Keratinocyte (primary cell): ENCODE data around the gene ECEL1. TPM values are rescaled to one million over a fixed set of nuclear protein-coding genes. Genes with fewer than 3 reads are reported as not detected.

Experiments used
- DNase-seq: peaks from one replicate; pipeline ENCODE4 v3.0.0-alpha.2; 2011; ENCODE audit warnings: low read depth, missing footprints, low spot score
- FAIRE-seq: peaks from 2 replicates; lab custom pipeline; 2011; peaks lifted over from hg19 to GRCh38; lab: Jason Lieb, UNC
- H2AFZ ChIP-seq: 2 replicates; pipeline ENCODE4 v1.6.0; 2012; ENCODE audit warnings: low read length, control low read depth, inconsistent platforms; ENCODE audit not compliant: control insufficient read depth
- H3K27ac ChIP-seq: 2 replicates; pipeline ENCODE4 v1.5.1; 2011; ENCODE audit warnings: low read length; ENCODE audit not compliant: control insufficient read depth, insufficient read depth
- H3K27me3 ChIP-seq: 3 replicates; pipeline ENCODE4 v1.6.0; 2011; ENCODE audit warnings: low read length; ENCODE audit not compliant: control insufficient read depth, insufficient read depth; ENCODE audit errors: extremely low read depth
- H3K36me3 ChIP-seq, 2 experiments: 2 replicates in 1 of 2; 3 replicates in 1 of 2; pipeline ENCODE4 v1.5.1; 2011; ENCODE audit warnings: low read length in 2 of 2, mild to moderate bottlenecking in 1 of 2; ENCODE audit not compliant: control insufficient read depth in 2 of 2, insufficient read depth in 2 of 2; ENCODE audit errors: extremely low read depth in 1 of 2
- H3K4me1 ChIP-seq: 3 replicates; pipeline ENCODE4 v1.5.1; 2011; ENCODE audit warnings: low read length; ENCODE audit not compliant: control insufficient read depth, insufficient read depth; ENCODE audit errors: extremely low read depth
- H3K4me2 ChIP-seq: 3 replicates; pipeline ENCODE4 v1.6.0; 2011; ENCODE audit warnings: low read depth, low read length; ENCODE audit not compliant: control insufficient read depth, insufficient read depth; ENCODE audit errors: extremely low read depth
- H3K4me3 ChIP-seq, 3 experiments: fragments of 200-600 bp in 1 of 3; sonication (generic) in 1 of 3; 2 replicates in 2 of 3; 3 replicates in 1 of 3; pipeline ENCODE4 v1.5.1; 2011 to 2016; ENCODE audit warnings: low read length in 3 of 3, mild to moderate bottlenecking in 3 of 3, control low read depth in 2 of 3, inconsistent platforms in 1 of 3, low read depth in 1 of 3, mixed read lengths in 1 of 3, mixed run types in 1 of 3, moderate library complexity in 1 of 3; ENCODE audit not compliant: control insufficient read depth in 2 of 3, insufficient read depth in 2 of 3; ENCODE audit errors: extremely low read depth in 1 of 3
- H3K79me2 ChIP-seq: 2 replicates; pipeline ENCODE4 v1.6.0; 2012; ENCODE audit warnings: low read length; ENCODE audit not compliant: control insufficient read depth, insufficient read depth
- H3K9ac ChIP-seq: 3 replicates; pipeline ENCODE4 v1.6.0; 2011; ENCODE audit warnings: low read length; ENCODE audit not compliant: control insufficient read depth, insufficient read depth; ENCODE audit errors: extremely low read depth
- H3K9me1 ChIP-seq: 3 replicates; pipeline ENCODE4 v1.6.0; 2011; ENCODE audit warnings: low read length; ENCODE audit not compliant: control insufficient read depth, insufficient read depth; ENCODE audit errors: extremely low read depth
- H3K9me3 ChIP-seq: 2 replicates; pipeline ENCODE4 v1.5.1; 2012; ENCODE audit warnings: low read depth, low read length; ENCODE audit not compliant: control insufficient read depth
- H4K20me1 ChIP-seq: 3 replicates; pipeline ENCODE4 v1.6.0; 2011; ENCODE audit warnings: low read length; ENCODE audit not compliant: control insufficient read depth, insufficient read depth; ENCODE audit errors: extremely low read depth
- EZH2 ChIP-seq: IDR thresholded peaks from one replicate; pipeline ENCODE4 v1.6.1; 2012; ENCODE audit warnings: inconsistent platforms, mild to moderate bottlenecking, low read length, moderate library complexity
- dilution Hi-C: fragments of 300-500 bp; cut with MboI; formaldehyde crosslinking; loops from one replicate; pipeline ENCODE4 v1.7.0; 2020; ENCODE audit warnings: low sequenced_read_pairs; ENCODE audit not compliant: extremely low pct_ligation_motif_present
- polyA plus RNA-seq, 5 experiments: library from polyadenylated mRNA; depleted of rRNA in 3 of 5; stranded (reverse) in 3 of 5; stranded (forward) in 1 of 5; unstranded in 1 of 5; fragments of >200 nt; gene quantifications; 1 replicate in 1 of 5; 2 replicates in 3 of 5; 3 replicates in 1 of 5; pipeline versions ENCODE4 v1.2.1 to v1.2.3, GENCODE V29; 2011 to 2012; ENCODE audit warnings: missing spikeins in 2 of 5, low read depth in 1 of 5, low replicate concordance in 1 of 5
- TF ChIP-seq, protein P1 (sequence below), 3 experiments: IDR thresholded peaks in 1 of 3; conservative IDR thresholded peaks in 1 of 3; optimal IDR thresholded peaks in 1 of 3; 2 replicates in 2 of 3; 3 replicates in 1 of 3; pipeline versions ENCODE3 to v1.5.1; 2011; ENCODE audit warnings: low read length in 3 of 3, mild to moderate bottlenecking in 3 of 3, moderate library complexity in 2 of 3, control low read depth in 1 of 3, inconsistent platforms in 1 of 3; ENCODE audit not compliant: insufficient read depth in 2 of 3; ENCODE audit errors: extremely low read depth in 1 of 3

ECEL1 gene
- polyA plus RNA-seq, 1 donor (not counting 4 experiments of a cell fraction or from before 2014, with no cell fraction given) = not detected

- DNase-seq = no peak
- no peak overlapping the region for H3K4me3 ChIP-seq
- H2AFZ ChIP-seq = no peak overlapping the region
- H3K9ac ChIP-seq = no peak overlapping the region
- H3K36me3 ChIP-seq = no peaks in the 10 kb centered on the region
- no peaks in the 10 kb centered on the region for H3K9me3 ChIP-seq
- no peaks in the 10 kb centered on the region for H3K4me1 ChIP-seq
- no peak for TF ChIP-seq EZH2
- TF ChIP-seq, protein P1, sequence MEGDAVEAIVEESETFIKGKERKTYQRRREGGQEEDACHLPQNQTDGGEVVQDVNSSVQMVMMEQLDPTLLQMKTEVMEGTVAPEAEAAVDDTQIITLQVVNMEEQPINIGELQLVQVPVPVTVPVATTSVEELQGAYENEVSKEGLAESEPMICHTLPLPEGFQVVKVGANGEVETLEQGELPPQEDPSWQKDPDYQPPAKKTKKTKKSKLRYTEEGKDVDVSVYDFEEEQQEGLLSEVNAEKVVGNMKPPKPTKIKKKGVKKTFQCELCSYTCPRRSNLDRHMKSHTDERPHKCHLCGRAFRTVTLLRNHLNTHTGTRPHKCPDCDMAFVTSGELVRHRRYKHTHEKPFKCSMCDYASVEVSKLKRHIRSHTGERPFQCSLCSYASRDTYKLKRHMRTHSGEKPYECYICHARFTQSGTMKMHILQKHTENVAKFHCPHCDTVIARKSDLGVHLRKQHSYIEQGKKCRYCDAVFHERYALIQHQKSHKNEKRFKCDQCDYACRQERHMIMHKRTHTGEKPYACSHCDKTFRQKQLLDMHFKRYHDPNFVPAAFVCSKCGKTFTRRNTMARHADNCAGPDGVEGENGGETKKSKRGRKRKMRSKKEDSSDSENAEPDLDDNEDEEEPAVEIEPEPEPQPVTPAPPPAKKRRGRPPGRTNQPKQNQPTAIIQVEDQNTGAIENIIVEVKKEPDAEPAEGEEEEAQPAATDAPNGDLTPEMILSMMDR (optimal IDR thresholded peaks at IDR 0.05 in 1 of 3, IDR thresholded peaks at IDR 0.05 in 1 of 3, conservative IDR thresholded peaks at IDR 0.05 in 1 of 3; ENCODE audit: extremely low read depth in 1 of 3, insufficient read depth in 2 of 3, low read length in 3 of 3) = no peak
- no peak for FAIRE-seq
- peaks cover 30% of the 10 kb centered on the region for H3K27me3 ChIP-seq
- dilution Hi-C loops = no loop called here
- no peaks in the 10 kb centered on the region for H3K9me1 ChIP-seq
- H4K20me1 ChIP-seq = no peaks in the 10 kb centered on the region
- H3K79me2 ChIP-seq = no peaks in the 10 kb centered on the region
- H3K4me2 ChIP-seq = no peak overlapping the region
- no peak overlapping the region for H3K27ac ChIP-seq
These were observed 20.6 kb upstream of the ECEL1 start for GRCh38 chr2:232508251-232508650.

DNA sequence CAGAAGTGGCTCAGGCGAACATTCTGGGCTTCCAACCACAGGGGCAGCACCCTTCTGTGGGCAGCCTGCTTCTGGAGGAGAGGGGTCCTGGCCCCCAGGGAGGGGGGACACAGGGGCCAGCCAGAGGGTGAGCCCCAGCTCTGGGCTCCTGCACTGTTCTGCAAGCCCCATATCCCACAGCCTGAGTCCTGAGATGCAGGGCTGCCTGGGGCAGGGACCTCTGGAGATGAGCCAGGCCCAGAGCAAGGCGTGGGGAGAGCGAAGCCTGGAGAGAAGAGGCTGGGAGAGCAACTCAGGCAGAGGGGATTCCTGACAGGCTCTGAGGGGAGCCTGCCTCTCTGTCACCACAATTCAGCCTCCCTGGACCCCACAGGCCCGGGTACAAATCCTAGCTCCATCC lies 19.1 kb upstream of the ECEL1 start:
- no peak overlapping the region for H3K27ac ChIP-seq
- H3K9ac ChIP-seq = no peak overlapping the region
- H3K9me3 ChIP-seq = no peaks in the 10 kb centered on the region
- no peaks in the 10 kb centered on the region for H3K9me1 ChIP-seq
- no peaks in the 10 kb centered on the region for H3K4me1 ChIP-seq
- no peaks in the 10 kb centered on the region for H4K20me1 ChIP-seq
- FAIRE-seq (no peak), DNase-seq (no peak)
- no peaks in the 10 kb centered on the region for H3K36me3 ChIP-seq
- no peak overlapping the region for H3K4me3 ChIP-seq
- dilution Hi-C loops = no loop called here
- no peak overlapping the region for H3K4me2 ChIP-seq
- TF ChIP-seq, protein P1 (optimal IDR thresholded peaks at IDR 0.05 in 1 of 3, IDR thresholded peaks at IDR 0.05 in 1 of 3, conservative IDR thresholded peaks at IDR 0.05 in 1 of 3; ENCODE audit: extremely low read depth in 1 of 3, insufficient read depth in 2 of 3, low read length in 3 of 3) = no peak
- TF ChIP-seq EZH2 = no peak
- H3K27me3 ChIP-seq = peaks cover 36% of the 10 kb centered on the region
- H3K79me2 ChIP-seq = no peaks in the 10 kb centered on the region
- H2AFZ ChIP-seq = no peak overlapping the region
